Measurements from ENCODE around the gene PDE4D. TPM values are rescaled to one million over a fixed set of nuclear protein-coding genes. Genes with fewer than 3 reads are reported as not detected.

PDE4D gene
- total RNA-seq, 1 donor from 2014 or later: 2.3 TPM

DNA sequence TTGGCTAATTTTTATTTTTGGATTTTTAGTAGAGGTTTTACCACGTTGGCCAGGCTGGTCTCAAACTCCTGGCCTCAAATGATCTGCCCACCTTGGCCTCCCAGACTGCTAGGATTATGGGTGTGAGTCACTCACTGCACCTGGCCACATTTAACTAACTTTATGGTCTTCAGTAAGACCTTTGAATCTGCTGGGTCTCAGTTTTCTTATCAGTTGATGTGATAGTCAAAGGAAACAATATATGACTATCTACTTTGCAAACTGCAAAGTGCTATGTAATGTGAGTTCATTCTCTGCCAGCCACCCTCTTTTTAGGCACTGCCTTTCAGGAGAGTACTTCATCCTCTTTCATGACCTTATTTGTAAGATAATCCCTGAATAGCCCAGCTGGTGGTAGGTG is 474.7 kb downstream of the PDE4D start:
- TF ChIP-seq EZH2phosphoT487 (IDR thresholded peaks at IDR 0.05): no peak
- TF ChIP-seq EZH2 (IDR thresholded peaks at IDR 0.05): no peak
- TF ChIP-seq, protein P1, sequence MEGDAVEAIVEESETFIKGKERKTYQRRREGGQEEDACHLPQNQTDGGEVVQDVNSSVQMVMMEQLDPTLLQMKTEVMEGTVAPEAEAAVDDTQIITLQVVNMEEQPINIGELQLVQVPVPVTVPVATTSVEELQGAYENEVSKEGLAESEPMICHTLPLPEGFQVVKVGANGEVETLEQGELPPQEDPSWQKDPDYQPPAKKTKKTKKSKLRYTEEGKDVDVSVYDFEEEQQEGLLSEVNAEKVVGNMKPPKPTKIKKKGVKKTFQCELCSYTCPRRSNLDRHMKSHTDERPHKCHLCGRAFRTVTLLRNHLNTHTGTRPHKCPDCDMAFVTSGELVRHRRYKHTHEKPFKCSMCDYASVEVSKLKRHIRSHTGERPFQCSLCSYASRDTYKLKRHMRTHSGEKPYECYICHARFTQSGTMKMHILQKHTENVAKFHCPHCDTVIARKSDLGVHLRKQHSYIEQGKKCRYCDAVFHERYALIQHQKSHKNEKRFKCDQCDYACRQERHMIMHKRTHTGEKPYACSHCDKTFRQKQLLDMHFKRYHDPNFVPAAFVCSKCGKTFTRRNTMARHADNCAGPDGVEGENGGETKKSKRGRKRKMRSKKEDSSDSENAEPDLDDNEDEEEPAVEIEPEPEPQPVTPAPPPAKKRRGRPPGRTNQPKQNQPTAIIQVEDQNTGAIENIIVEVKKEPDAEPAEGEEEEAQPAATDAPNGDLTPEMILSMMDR (IDR thresholded peaks at IDR 0.05): no peak
- Histone ChIP-seq H3F3A (ENCODE audit: low read depth) (no peaks in the 10 kb centered on the region), H3K4me2 (no peak overlapping the region), H3K9me3 (ENCODE audit: low read depth) (no peaks in the 10 kb centered on the region), H3K4me3 (no peak overlapping the region), H3K4me1 (no peaks in the 10 kb centered on the region), H3K9ac (no peak overlapping the region), H3K27ac (no peak overlapping the region), H3K79me2 (ENCODE audit: low read depth) (no peaks in the 10 kb centered on the region), H4K20me1 (ENCODE audit: low read depth) (no peaks in the 10 kb centered on the region), H3K36me3 (no peaks in the 10 kb centered on the region), H2AFZ (replicated peaks) (no peak overlapping the region), H3K27me3 (no peaks in the 10 kb centered on the region)
- no peaks in the 10 kb centered on the region for H3K4me1 Mint-ChIP-seq
- no peaks in the 10 kb centered on the region for H3K36me3 Mint-ChIP-seq
- no peak for DNase-seq (ENCODE audit: low spot score)
- no peaks in the 10 kb centered on the region for H3K27me3 Mint-ChIP-seq (ENCODE audit: insufficient read depth, low read depth)
- no peak overlapping the region for H3K4me3 Mint-ChIP-seq
- H3K9me3 Mint-ChIP-seq: peaks cover 2% of the 10 kb centered on the region
- H3K27ac Mint-ChIP-seq: no peak overlapping the region

DNA sequence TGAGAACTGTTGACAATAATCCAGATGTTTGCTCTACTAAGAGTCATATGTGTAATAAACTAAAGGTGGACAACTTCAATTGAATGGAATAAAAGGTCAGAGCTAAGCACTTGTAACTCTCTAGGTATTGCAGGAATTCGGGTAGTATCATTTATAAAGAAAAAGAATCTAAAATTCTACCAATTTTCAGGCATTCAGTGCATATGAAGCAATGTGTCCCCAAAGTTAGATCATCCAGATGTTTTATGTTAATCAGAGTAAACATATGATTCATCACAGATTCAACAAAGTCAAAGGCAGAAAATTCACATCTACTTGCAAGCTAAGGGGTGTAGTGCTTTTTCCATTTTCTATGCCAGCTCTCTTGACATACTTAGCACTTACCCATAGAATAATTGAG is 477.1 kb downstream of the PDE4D start:
- Mint-ChIP-seq H3K9me3 (peaks cover 4% of the 10 kb centered on the region), H3K27ac (no peak overlapping the region), H3K27me3 (ENCODE audit: insufficient read depth, low read depth) (no peaks in the 10 kb centered on the region), H3K4me3 (no peak overlapping the region), H3K4me1 (no peaks in the 10 kb centered on the region), H3K36me3 (no peaks in the 10 kb centered on the region)
- H3K9me3 ChIP-seq (ENCODE audit: low read depth): no peaks in the 10 kb centered on the region
- no peak for DNase-seq (ENCODE audit: low spot score)
- H3K4me3 ChIP-seq: no peak overlapping the region
- H3F3A ChIP-seq (ENCODE audit: low read depth): no peaks in the 10 kb centered on the region
- H3K79me2 ChIP-seq (ENCODE audit: low read depth): no peaks in the 10 kb centered on the region
- H3K27ac ChIP-seq: no peak overlapping the region
- H3K4me2 ChIP-seq: no peak overlapping the region
- no peaks in the 10 kb centered on the region for H3K36me3 ChIP-seq
- H4K20me1 ChIP-seq (ENCODE audit: low read depth): no peaks in the 10 kb centered on the region
- no peaks in the 10 kb centered on the region for H3K4me1 ChIP-seq
- no peak overlapping the region for H3K9ac ChIP-seq
- H2AFZ ChIP-seq (replicated peaks): no peak overlapping the region
- no peaks in the 10 kb centered on the region for H3K27me3 ChIP-seq
- TF ChIP-seq, protein P1 (IDR thresholded peaks at IDR 0.05): no peak
- TF ChIP-seq EZH2 (IDR thresholded peaks at IDR 0.05) (no peak), EZH2phosphoT487 (IDR thresholded peaks at IDR 0.05) (no peak)

DNA sequence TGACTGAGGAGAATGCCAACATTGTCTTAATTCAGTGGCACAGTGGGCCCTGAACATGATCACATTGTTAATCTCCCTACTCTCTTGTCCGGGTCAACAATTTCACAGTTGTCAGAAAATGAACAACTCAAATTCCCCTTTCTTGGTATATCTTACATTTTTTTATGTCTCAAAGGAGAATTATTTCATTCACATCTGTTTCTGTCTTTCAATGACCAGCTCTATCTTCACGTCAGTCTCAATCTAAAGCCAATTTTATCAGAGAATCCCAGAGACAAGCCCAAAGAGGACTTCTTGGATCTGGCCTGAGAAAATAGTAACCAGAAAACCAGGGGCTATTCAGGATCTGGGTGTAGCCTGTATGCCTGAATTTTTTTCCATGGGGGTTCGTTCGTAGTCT is 477.5 kb downstream of the PDE4D start:
- TF ChIP-seq EZH2phosphoT487 (IDR thresholded peaks at IDR 0.05) (no peak), EZH2 (IDR thresholded peaks at IDR 0.05) (no peak)
- TF ChIP-seq, protein P1 (IDR thresholded peaks at IDR 0.05): no peak
- Histone ChIP-seq H2AFZ (replicated peaks) (no peak overlapping the region), H3K27ac (no peak overlapping the region), H3K79me2 (ENCODE audit: low read depth) (no peaks in the 10 kb centered on the region), H4K20me1 (ENCODE audit: low read depth) (no peaks in the 10 kb centered on the region), H3K27me3 (no peaks in the 10 kb centered on the region), H3K9ac (no peak overlapping the region), H3F3A (ENCODE audit: low read depth) (no peaks in the 10 kb centered on the region), H3K9me3 (ENCODE audit: low read depth) (no peaks in the 10 kb centered on the region), H3K4me3 (no peak overlapping the region), H3K4me1 (no peaks in the 10 kb centered on the region), H3K36me3 (no peaks in the 10 kb centered on the region), H3K4me2 (no peak overlapping the region)
- no peak for DNase-seq (ENCODE audit: low spot score)
- Mint-ChIP-seq H3K9me3 (peaks cover 4% of the 10 kb centered on the region), H3K27me3 (ENCODE audit: insufficient read depth, low read depth) (no peaks in the 10 kb centered on the region), H3K4me3 (no peak overlapping the region), H3K27ac (no peak overlapping the region), H3K4me1 (no peaks in the 10 kb centered on the region), H3K36me3 (no peaks in the 10 kb centered on the region)

Data from neural progenitor cell (in vitro differentiated cells).